H1 (cell line): ENCODE data around the gene HRH3. TPM values are rescaled to one million over a fixed set of nuclear protein-coding genes. Genes with fewer than 3 reads are reported as not detected.

Experiments
- CTCF ChIA-PET: fragments of 300-600 bp; sonication (Branson Sonifier 250); formaldehyde crosslinking; loops from one replicate; lab custom pipeline; 2021; ENCODE audit not compliant: partially characterized antibody; lab: Charles Lee
- POLR2A ChIA-PET: fragments of 300-600 bp; sonication (Branson Sonifier 250); formaldehyde crosslinking; loops from one replicate; lab custom pipeline; 2021; ENCODE audit warnings: inconsistent platforms; ENCODE audit not compliant: partially characterized antibody; lab: Charles Lee
- DNase-seq, 2 experiments: peaks; one replicate each; pipeline versions ENCODE4 v3.0.0 to v3.0.0-alpha.2; 2010 to 2022; ENCODE audit warnings: low spot score in 2 of 2, low read depth in 1 of 2, mixed read lengths in 1 of 2
- FAIRE-seq: peaks from 2 replicates; lab custom pipeline; 2011; peaks lifted over from hg19 to GRCh38; lab: Jason Lieb, UNC
- H2AFZ ChIP-seq: 2 replicates; pipeline ENCODE4 v1.8.1; 2012; ENCODE audit warnings: low read length, inconsistent platforms
- H2AK5ac ChIP-seq: 2 replicates; pipeline ENCODE4 v1.6.1; 2013; ENCODE audit warnings: low read depth, low read length
- H2BK120ac ChIP-seq: replicated peaks from 2 replicates; pipeline ENCODE3; 2013; ENCODE audit warnings: low read depth, low read length, inconsistent platforms
- H2BK12ac ChIP-seq: 2 replicates; pipeline ENCODE4 v1.6.1; 2013; ENCODE audit warnings: low read depth, low read length
- H2BK15ac ChIP-seq: 2 replicates; pipeline ENCODE4 v1.6.1; 2013; ENCODE audit warnings: low read length
- H2BK20ac ChIP-seq: 2 replicates; pipeline ENCODE4 v1.6.1; 2013; ENCODE audit warnings: low read length
- H2BK5ac ChIP-seq: 2 replicates; pipeline ENCODE4 v1.6.1; 2013; ENCODE audit warnings: low read depth, low read length
- H3K14ac ChIP-seq: 2 replicates; pipeline ENCODE4 v1.6.1; 2013; ENCODE audit warnings: inconsistent platforms; ENCODE audit not compliant: insufficient read length
- H3K18ac ChIP-seq: 2 replicates; pipeline ENCODE4 v1.6.1; 2013; ENCODE audit warnings: low read length; ENCODE audit errors: extremely low read depth
- H3K23ac ChIP-seq: 2 replicates; pipeline ENCODE4 v1.6.1; 2013; ENCODE audit warnings: inconsistent platforms; ENCODE audit not compliant: insufficient read length
- H3K23me2 ChIP-seq: 2 replicates; pipeline ENCODE4 v1.6.1; 2013; ENCODE audit warnings: low read depth, low read length
- H3K27ac ChIP-seq: 2 replicates; pipeline ENCODE4 v1.6.1; 2011; ENCODE audit warnings: low read depth, low read length, inconsistent platforms
- H3K27me3 ChIP-seq, 4 experiments: replicated peaks in 1 of 4; 1 replicate in 1 of 4; 2 replicates in 3 of 4; pipeline versions ENCODE4 v1.6.1 to v1.8.1; 2011 to 2013; ENCODE audit warnings: low read length in 3 of 4, mild to moderate bottlenecking in 3 of 4, inconsistent platforms in 2 of 4, mixed read lengths in 2 of 4, moderate library complexity in 1 of 4; ENCODE audit not compliant: control insufficient read depth in 3 of 4, insufficient read depth in 3 of 4; ENCODE audit errors: extremely low read depth in 1 of 4
- H3K36me3 ChIP-seq, 4 experiments: 2 replicates each; pipeline versions ENCODE4 v1.6.1 to v1.8.1; 2011 to 2013; ENCODE audit warnings: mild to moderate bottlenecking in 4 of 4, low read length in 3 of 4, moderate library complexity in 2 of 4, control low read depth in 1 of 4, inconsistent platforms in 1 of 4; ENCODE audit not compliant: insufficient read depth in 4 of 4, control insufficient read depth in 2 of 4
- H3K4ac ChIP-seq: replicated peaks from 2 replicates; pipeline ENCODE3; 2013; ENCODE audit warnings: low read length, low read depth, mixed read lengths, inconsistent platforms; ENCODE audit not compliant: insufficient read length
- H3K4me1 ChIP-seq, 4 experiments: replicated peaks in 1 of 4; 1 replicate in 1 of 4; 2 replicates in 3 of 4; pipeline versions ENCODE4 v1.6.1 to v1.8.1; 2011 to 2013; ENCODE audit warnings: low read length in 3 of 4, inconsistent platforms in 2 of 4, mixed read lengths in 1 of 4; ENCODE audit not compliant: insufficient read depth in 4 of 4, control insufficient read depth in 3 of 4
- H3K4me2 ChIP-seq, 2 experiments: 2 replicates each; pipeline versions ENCODE4 v1.6.1 to v1.8.1; 2011 to 2013; ENCODE audit warnings: low read depth in 2 of 2, low read length in 2 of 2, control low read depth in 1 of 2, inconsistent platforms in 1 of 2, mild to moderate bottlenecking in 1 of 2; ENCODE audit not compliant: insufficient read depth in 1 of 2
- H3K4me3 ChIP-seq, 4 experiments: fragments of 200-600, 300-600 bp in 1 of 4; sonication (generic), shearing (Covaris generic), sonication (Bioruptor Twin) in 1 of 4; 2 replicates each; pipeline versions ENCODE4 v1.5.1 to v1.8.1; 2011 to 2016; ENCODE audit warnings: low read length in 4 of 4, low read depth in 3 of 4, control low read depth in 2 of 4, inconsistent platforms in 2 of 4, mild to moderate bottlenecking in 2 of 4, mixed read lengths in 1 of 4, moderate library complexity in 1 of 4; ENCODE audit not compliant: insufficient read depth in 2 of 4; ENCODE audit errors: extremely low read depth in 1 of 4
- H3K56ac ChIP-seq: replicated peaks from 2 replicates; pipeline ENCODE3; 2013; ENCODE audit warnings: low read depth, mild to moderate bottlenecking, mixed read lengths, low read length, inconsistent platforms; ENCODE audit not compliant: insufficient read length
- H3K79me1 ChIP-seq: 2 replicates; pipeline ENCODE4 v1.6.1; 2013; ENCODE audit warnings: low read depth, low read length, control low read depth
- H3K79me2 ChIP-seq, 2 experiments: 2 replicates each; pipeline versions ENCODE4 v1.6.1 to v1.8.1; 2012 to 2013; ENCODE audit warnings: low read length in 2 of 2, mild to moderate bottlenecking in 2 of 2, inconsistent platforms in 1 of 2; ENCODE audit not compliant: insufficient read depth in 2 of 2, control insufficient read depth in 1 of 2
- H3K9ac ChIP-seq, 4 experiments: replicated peaks in 1 of 4; 1 replicate in 1 of 4; 2 replicates in 3 of 4; pipeline versions ENCODE4 v1.6.1 to v1.8.1; 2011 to 2013; ENCODE audit warnings: low read depth in 3 of 4, low read length in 3 of 4, control low read depth in 2 of 4, mild to moderate bottlenecking in 2 of 4, moderate library complexity in 2 of 4, inconsistent platforms in 1 of 4; ENCODE audit errors: extremely low read depth in 1 of 4
- H3K9me3 ChIP-seq, 2 experiments: 2 replicates each; pipeline versions ENCODE4 v1.6.1 to v1.8.1; 2012 to 2013; ENCODE audit warnings: mild to moderate bottlenecking in 2 of 2, moderate library complexity in 2 of 2, control low read depth in 1 of 2, inconsistent platforms in 1 of 2, low read depth in 1 of 2, low read length in 1 of 2, mixed read lengths in 1 of 2; ENCODE audit not compliant: insufficient read depth in 2 of 2
- H4K20me1 ChIP-seq, 2 experiments: replicated peaks in 1 of 2; 2 replicates each; pipeline versions ENCODE3 to v1.8.1; 2011 to 2013; ENCODE audit warnings: inconsistent platforms in 2 of 2, low read length in 2 of 2, mild to moderate bottlenecking in 1 of 2; ENCODE audit not compliant: insufficient read depth in 2 of 2, control insufficient read depth in 1 of 2
- H4K5ac ChIP-seq: 2 replicates; pipeline ENCODE4 v1.6.1; 2013; ENCODE audit warnings: low read length, low read depth, mixed read lengths, inconsistent platforms; ENCODE audit not compliant: insufficient read length
- H4K8ac ChIP-seq: 2 replicates; pipeline ENCODE4 v1.8.0; 2013; ENCODE audit warnings: mild to moderate bottlenecking, moderate library complexity, low read length, inconsistent platforms; ENCODE audit not compliant: insufficient read depth; ENCODE audit errors: extremely low read depth
- H4K91ac ChIP-seq: replicated peaks from 2 replicates; pipeline ENCODE3; 2013; ENCODE audit warnings: low read length, mixed read lengths, inconsistent platforms; ENCODE audit not compliant: insufficient read length
- BRCA1 ChIP-seq: IDR thresholded peaks from 2 replicates; pipeline ENCODE4 v1.6.1; 2012; ENCODE audit warnings: low read depth, low read length, improper control_type of control experiment
- CBX5 ChIP-seq: fragments of 300-800, 300-1000 bp; sonication (generic); IDR thresholded peaks from 2 replicates; pipeline ENCODE4 v1.7.1; 2016; ENCODE audit warnings: antibody characterized with exemption, low read length, low read depth
- CREB1 ChIP-seq: IDR thresholded peaks from 2 replicates; pipeline ENCODE4 v1.6.1; 2012; ENCODE audit warnings: inconsistent platforms
- GTF2F1 ChIP-seq: IDR thresholded peaks from 2 replicates; pipeline ENCODE4 v1.6.1; 2012; ENCODE audit warnings: low read depth, low read length, improper control_type of control experiment, borderline replicate concordance
- HDAC6 ChIP-seq: IDR thresholded peaks from one replicate; pipeline ENCODE4 v1.7.1; 2012; ENCODE audit warnings: low read depth, mild to moderate bottlenecking, inconsistent platforms, low read length, moderate library complexity
- JUN ChIP-seq: IDR thresholded peaks from 2 replicates; pipeline ENCODE4 v1.6.1; 2011; ENCODE audit warnings: low read depth, mild to moderate bottlenecking, improper control_type of control experiment, low read length
- KDM1A ChIP-seq: fragments of 200-600, 300-600 bp; sonication (generic); IDR thresholded peaks from 2 replicates; pipeline ENCODE4 v1.7.1; 2016; ENCODE audit warnings: mild to moderate bottlenecking, low read length, borderline replicate concordance
- POLR2A ChIP-seq, 2 experiments: IDR thresholded peaks; 1 replicate in 1 of 2; 2 replicates in 1 of 2; pipeline ENCODE4 v1.6.1; 2011; ENCODE audit warnings: low read depth in 2 of 2, low read length in 2 of 2, mild to moderate bottlenecking in 2 of 2; ENCODE audit errors: control extremely low read depth in 1 of 2
- RAD21 ChIP-seq, 2 experiments: IDR thresholded peaks in 1 of 2; conservative IDR thresholded peaks in 1 of 2; 2 replicates each; pipeline ENCODE4 v1.6.1; 2011; ENCODE audit warnings: low read depth in 2 of 2, low read length in 2 of 2, improper control_type of control experiment in 1 of 2, inconsistent platforms in 1 of 2, mild to moderate bottlenecking in 1 of 2, moderate library complexity in 1 of 2
- RXRA ChIP-seq: IDR thresholded peaks from 2 replicates; pipeline ENCODE4 v1.6.1; 2011; ENCODE audit warnings: low read depth, mild to moderate bottlenecking, low read length, moderate library complexity; ENCODE audit not compliant: insufficient read depth
- SAP30 ChIP-seq: fragments of 300-600 bp; sonication (generic); IDR thresholded peaks from 2 replicates; pipeline ENCODE4 v1.7.1; 2012; ENCODE audit warnings: low read length, moderate library complexity, mild to moderate bottlenecking, inconsistent platforms; ENCODE audit not compliant: insufficient read depth, insufficient replicate concordance
- SP2 ChIP-seq: IDR thresholded peaks from 2 replicates; pipeline ENCODE4 v1.6.1; 2012; ENCODE audit warnings: mild to moderate bottlenecking, low read length, inconsistent platforms
- SUZ12 ChIP-seq: fragments of 200-600 bp; sonication (generic); IDR thresholded peaks from 2 replicates; pipeline ENCODE4 v1.6.1; 2012; ENCODE audit warnings: mild to moderate bottlenecking, inconsistent platforms, low read length, moderate library complexity, mixed read lengths
- YY1 ChIP-seq: IDR thresholded peaks from 2 replicates; pipeline ENCODE4 v1.6.1; 2011; ENCODE audit warnings: low read depth, mild to moderate bottlenecking, low read length
- WGBS, 2 experiments: shearing (Covaris generic) in 1 of 2; methylation state at CpG; one replicate each; pipeline versions ENCODE4 v1.1.6 to v1.1.7; 2013 to 2015; ENCODE audit warnings: low lambda C conversion rate in 2 of 2, mixed read lengths in 2 of 2, inconsistent platforms in 1 of 2, low coverage in 1 of 2, missing lambda C conversion rate in 1 of 2; ENCODE audit not compliant: insufficient replicate concordance in 2 of 2, insufficient coverage in 1 of 2, insufficient read length in 1 of 2; ENCODE audit errors: extremely low coverage in 1 of 2, missing lambda C conversion rate in 1 of 2; 5-methylcytosine and 5-hydroxymethylcytosine counted together
- polyA plus RNA-seq, 7 experiments: library from polyadenylated mRNA; depleted of rRNA in 3 of 7; stranded (reverse) in 5 of 7; unstranded in 2 of 7; fragments of >200 nt in 5 of 7; fragments of 200-250 nt in 2 of 7; gene quantifications; 1 replicate in 5 of 7; 2 replicates in 1 of 7; 4 replicates in 1 of 7; pipeline versions ENCODE4 v1.2.1 to v1.2.3, GENCODE V29; 2011 to 2013; ENCODE audit warnings: missing spikeins in 2 of 7, mixed read lengths in 2 of 7
- total RNA-seq: library from RNA; stranded (reverse); fragmentation: NEBNext Ultra II Directional; extraction: Animal tissue kit (Norgen Biotek cat#: 25700); gene quantifications from 2 replicates; pipeline ENCODE4 v1.2.1, GENCODE V29; 2021

Gene HRH3
- total and polyA plus RNA-seq, 2 of the 8 experiments (the other 6 are each of a cell fraction or from before 2014, with no cell fraction given), result 2.0 to 4.5 TPM

DNA sequence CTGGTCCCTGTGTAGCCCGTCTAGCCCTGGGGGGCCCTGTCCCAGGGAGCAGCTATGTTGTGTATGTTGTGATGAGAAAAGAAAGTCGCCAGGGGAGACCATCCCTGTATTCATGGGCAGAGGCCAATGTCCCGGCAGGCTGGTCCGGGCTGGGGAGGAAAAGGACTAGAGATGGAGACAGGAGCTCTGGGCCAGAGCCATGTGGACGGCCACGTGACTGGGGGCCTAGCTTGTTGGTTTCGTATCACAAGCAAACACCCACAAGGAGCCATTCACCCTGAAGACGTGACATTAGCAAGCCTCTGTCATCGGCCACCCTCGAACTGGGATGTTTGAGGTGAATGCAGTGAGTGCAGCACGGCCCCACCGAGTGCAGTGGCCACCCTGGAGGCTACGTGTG, 2.9 kb upstream of the HRH3 start:
- Histone ChIP-seq H3K79me2 (no peaks in the 10 kb centered on the region), H3K23me2 (peaks cover 21% of the 10 kb centered on the region; the same call in 1 of the 2 replicates), H3K4ac (no peak overlapping the region), H3K18ac (no peak overlapping the region), H2BK12ac (no peak overlapping the region; the same call in 1 of the 2 replicates), H2BK5ac (no peak overlapping the region), H4K91ac (no peak overlapping the region), H3K23ac (no peak overlapping the region), H3K79me1 (no peaks in the 10 kb centered on the region), H4K8ac (no peak overlapping the region; the same call in 1 of the 2 replicates), H2AK5ac (no peak overlapping the region), H3K9ac (no peak overlapping the region), H2BK20ac (no peak overlapping the region), H3K27me3 (peaks cover 9 to 59% (median 40%) of the 10 kb centered on the region in 4 experiments), H3K9me3 (no peaks in the 10 kb centered on the region), H3K27ac (no peak overlapping the region), H3K4me3 (no peak overlapping the region), H3K56ac (no peak overlapping the region), H2BK15ac (peak overlapping the region; percentile 61; the same call in 1 of the 2 replicates), H3K36me3 (no peaks in the 10 kb centered on the region), H4K20me1 (peaks cover 6 to 16% of the 10 kb centered on the region in 2 experiments), H2BK120ac (no peak overlapping the region), H4K5ac (no peak overlapping the region), H3K14ac (no peak overlapping the region), H3K4me1 (peaks cover 0 to 35% (median 21%) of the 10 kb centered on the region in 4 experiments; a peak in 6 of 7 replicates), H3K4me2 (no peak overlapping the region), H2AFZ (no peak overlapping the region)
- ChIA-PET CTCF (interaction anchor here (0.7 to 2.2 kb wide), 4 partner anchors 9 to 244 kb away, joined by 3 to 6 read pairs (median 3); no protein-coding TSS in a partner anchor), POLR2A (interaction anchor here (1.6 kb wide), 1 partner anchor 30 kb away, joined by 3 read pairs; no protein-coding TSS in a partner anchor)
- DNase-seq (no peak), FAIRE-seq (no peak)
- WGBS, 2 experiments, result 88% methylated on average over 13 of the region's 13 CpGs; no CpG with 5 or more reads in 1 of the 2 experiments
- TF ChIP-seq CREB1 (no peak), SAP30 (no peak), CBX5 (no peak), RXRA (no peak), RAD21 (IDR thresholded peaks at IDR 0.05 in 1 of 2, conservative IDR thresholded peaks at IDR 0.05 in 1 of 2; ENCODE audit: low read depth in 2 of 2, low read length in 2 of 2) (no peak), SUZ12 (no peak), GTF2F1 (no peak), KDM1A (no peak), BRCA1 (no peak), POLR2A (IDR thresholded peaks at IDR 0.05; ENCODE audit: control extremely low read depth in 1 of 2, low read depth in 2 of 2, low read length in 2 of 2) (no peak), YY1 (no peak), JUN (no peak), SP2 (no peak), HDAC6 (no peak)
